Astrocyte (in vitro differentiated cells and primary cell): Measurements from ENCODE around the gene DGKZ. TPM values are rescaled to one million over a fixed set of nuclear protein-coding genes. Genes with fewer than 3 reads are reported as not detected.
A peak's percentile ranks its signal among the peaks of the same experiment; 100 is the strongest.

Source experiments
- DNase-seq: peaks from one replicate; pipeline ENCODE4 v3.0.0-alpha.2; 2010; ENCODE audit warnings: low read depth
- FAIRE-seq: peaks from 2 replicates; lab custom pipeline; 2011; peaks lifted over from hg19 to GRCh38; lab: Jason Lieb, UNC
- H2AFZ ChIP-seq: 2 replicates; pipeline ENCODE4 v1.6.0; 2012; ENCODE audit warnings: low read depth, low read length, inconsistent platforms
- H3K27ac ChIP-seq: 2 replicates; pipeline ENCODE4 v1.5.1; 2011; ENCODE audit warnings: low read depth, low read length, inconsistent platforms
- H3K27me3 ChIP-seq: 2 replicates; pipeline ENCODE4 v1.6.0; 2011; ENCODE audit warnings: low read length, inconsistent platforms; ENCODE audit not compliant: insufficient read depth
- H3K36me3 ChIP-seq: 2 replicates; pipeline ENCODE4 v1.5.1; 2011; ENCODE audit warnings: low read length, inconsistent platforms; ENCODE audit not compliant: insufficient read depth
- H3K4me1 ChIP-seq: 2 replicates; pipeline ENCODE4 v1.5.1; 2011; ENCODE audit warnings: low read length, inconsistent platforms; ENCODE audit not compliant: insufficient read depth
- H3K4me2 ChIP-seq: 2 replicates; pipeline ENCODE4 v1.6.0; 2012; ENCODE audit warnings: low read length, inconsistent platforms
- H3K4me3 ChIP-seq: 2 replicates; pipeline ENCODE4 v1.5.1; 2011; ENCODE audit warnings: low read depth, mild to moderate bottlenecking, low read length, inconsistent platforms; ENCODE audit not compliant: insufficient read depth
- H3K79me2 ChIP-seq: 2 replicates; pipeline ENCODE4 v1.6.0; 2012; ENCODE audit warnings: mild to moderate bottlenecking, low read length, inconsistent platforms; ENCODE audit not compliant: insufficient read depth
- H3K9ac ChIP-seq: 2 replicates; pipeline ENCODE4 v1.6.0; 2012; ENCODE audit warnings: mild to moderate bottlenecking, low read length, inconsistent platforms
- H3K9me3 ChIP-seq: 2 replicates; pipeline ENCODE4 v1.5.1; 2012; ENCODE audit warnings: low read depth, mild to moderate bottlenecking, low read length, inconsistent platforms; ENCODE audit not compliant: insufficient read depth
- H4K20me1 ChIP-seq: 2 replicates; pipeline ENCODE4 v1.6.0; 2012; ENCODE audit warnings: low read length, inconsistent platforms; ENCODE audit not compliant: insufficient read depth
- H3K27ac Mint-ChIP-seq: one replicate; pipeline ENCODE4 v1.8.0; 2021; ENCODE audit warnings: mild to moderate bottlenecking, mixed read lengths; ENCODE audit not compliant: unreplicated experiment
- H3K27me3 Mint-ChIP-seq: one replicate; pipeline ENCODE4 v1.8.0; 2021; ENCODE audit warnings: low read depth, mixed read lengths; ENCODE audit not compliant: unreplicated experiment
- H3K36me3 Mint-ChIP-seq: one replicate; pipeline ENCODE4 v1.8.0; 2021; ENCODE audit warnings: low read depth, mixed read lengths; ENCODE audit not compliant: unreplicated experiment
- H3K4me1 Mint-ChIP-seq: one replicate; pipeline ENCODE4 v1.8.0; 2021; ENCODE audit warnings: low read depth, mixed read lengths; ENCODE audit not compliant: unreplicated experiment
- H3K4me3 Mint-ChIP-seq: one replicate; pipeline ENCODE4 v1.8.0; 2021; ENCODE audit warnings: mild to moderate bottlenecking, moderate library complexity, mixed read lengths; ENCODE audit not compliant: unreplicated experiment
- H3K9me3 Mint-ChIP-seq: one replicate; pipeline ENCODE4 v1.8.0; 2021; ENCODE audit warnings: mild to moderate bottlenecking, mixed read lengths; ENCODE audit not compliant: unreplicated experiment
- EZH2 ChIP-seq: IDR thresholded peaks from 2 replicates; pipeline ENCODE4 v1.6.1; 2012; ENCODE audit warnings: mild to moderate bottlenecking, low read length, inconsistent platforms; ENCODE audit not compliant: insufficient read depth
- total RNA-seq: library from RNA; stranded (reverse); gene quantifications from 2 replicates; pipeline ENCODE4 v1.2.1, GENCODE V29; 2021
- TF ChIP-seq, protein P1 (sequence below): IDR thresholded peaks from 2 replicates; pipeline ENCODE4 v1.5.1; 2011; ENCODE audit warnings: low read depth, mild to moderate bottlenecking, inconsistent platforms, low read length, moderate library complexity; ENCODE audit not compliant: insufficient read depth

The DGKZ gene
- total RNA-seq, 1 donor from 2014 or later = 59.3 TPM

GRCh38 chr11:46343520-46343919, 3.7 kb upstream of the DGKZ start:
- peaks cover 10% of the 10 kb centered on the region for H3K79me2 ChIP-seq
- H3K9me3 ChIP-seq = no peaks in the 10 kb centered on the region
- peak overlapping the region; percentile 15 for H3K27ac Mint-ChIP-seq
- no peaks in the 10 kb centered on the region for H3K9me3 Mint-ChIP-seq
- no peak overlapping the region for H3K27ac ChIP-seq
- H3K27me3 ChIP-seq = no peaks in the 10 kb centered on the region
- no peak overlapping the region for H2AFZ ChIP-seq
- peaks cover 19% of the 10 kb centered on the region for H3K4me1 ChIP-seq
- peaks cover 24% of the 10 kb centered on the region for H3K4me1 Mint-ChIP-seq
- FAIRE-seq (no peak), DNase-seq (no peak)
- no peak overlapping the region for H3K4me3 ChIP-seq
- no peak for TF ChIP-seq EZH2
- TF ChIP-seq, protein P1, sequence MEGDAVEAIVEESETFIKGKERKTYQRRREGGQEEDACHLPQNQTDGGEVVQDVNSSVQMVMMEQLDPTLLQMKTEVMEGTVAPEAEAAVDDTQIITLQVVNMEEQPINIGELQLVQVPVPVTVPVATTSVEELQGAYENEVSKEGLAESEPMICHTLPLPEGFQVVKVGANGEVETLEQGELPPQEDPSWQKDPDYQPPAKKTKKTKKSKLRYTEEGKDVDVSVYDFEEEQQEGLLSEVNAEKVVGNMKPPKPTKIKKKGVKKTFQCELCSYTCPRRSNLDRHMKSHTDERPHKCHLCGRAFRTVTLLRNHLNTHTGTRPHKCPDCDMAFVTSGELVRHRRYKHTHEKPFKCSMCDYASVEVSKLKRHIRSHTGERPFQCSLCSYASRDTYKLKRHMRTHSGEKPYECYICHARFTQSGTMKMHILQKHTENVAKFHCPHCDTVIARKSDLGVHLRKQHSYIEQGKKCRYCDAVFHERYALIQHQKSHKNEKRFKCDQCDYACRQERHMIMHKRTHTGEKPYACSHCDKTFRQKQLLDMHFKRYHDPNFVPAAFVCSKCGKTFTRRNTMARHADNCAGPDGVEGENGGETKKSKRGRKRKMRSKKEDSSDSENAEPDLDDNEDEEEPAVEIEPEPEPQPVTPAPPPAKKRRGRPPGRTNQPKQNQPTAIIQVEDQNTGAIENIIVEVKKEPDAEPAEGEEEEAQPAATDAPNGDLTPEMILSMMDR = no peak
- no peaks in the 10 kb centered on the region for H3K36me3 ChIP-seq
- H3K27me3 Mint-ChIP-seq = peaks cover 2% of the 10 kb centered on the region
- H3K4me3 Mint-ChIP-seq = peak overlapping the region; percentile 52
- no peak overlapping the region for H3K9ac ChIP-seq
- no peak overlapping the region for H3K4me2 ChIP-seq
- H3K36me3 Mint-ChIP-seq = no peaks in the 10 kb centered on the region
- peaks cover 8% of the 10 kb centered on the region for H4K20me1 ChIP-seq

- no peaks in the 10 kb centered on the region for H3K36me3 Mint-ChIP-seq
- H3K27ac ChIP-seq = no peak overlapping the region
- H3K4me3 ChIP-seq = no peak overlapping the region
- no peaks in the 10 kb centered on the region for H3K9me3 Mint-ChIP-seq
- H3K4me1 ChIP-seq = peaks cover 19% of the 10 kb centered on the region
- no peaks in the 10 kb centered on the region for H3K9me3 ChIP-seq
- peak overlapping the region; percentile 50 for H3K4me3 Mint-ChIP-seq
- peaks cover 24% of the 10 kb centered on the region for H4K20me1 ChIP-seq
- H3K36me3 ChIP-seq = no peaks in the 10 kb centered on the region
- TF ChIP-seq, protein P1 = no peak
- no peak for TF ChIP-seq EZH2
- peak overlapping the region; percentile 47 for H2AFZ ChIP-seq
- H3K27me3 ChIP-seq = no peaks in the 10 kb centered on the region
- H3K4me2 ChIP-seq = peak overlapping the region; percentile 57
- H3K27ac Mint-ChIP-seq = peak overlapping the region; percentile 30
- H3K9ac ChIP-seq = peak overlapping the region; percentile 18
- H3K79me2 ChIP-seq = peaks cover 26% of the 10 kb centered on the region
- DNase-seq (no peak), FAIRE-seq (no peak)
- peaks cover 27% of the 10 kb centered on the region for H3K4me1 Mint-ChIP-seq
- H3K27me3 Mint-ChIP-seq = peaks cover under 1% of the 10 kb centered on the region
Observed at GRCh38 chr11:46345131-46345597, 2.1 kb upstream of the DGKZ start.

GRCh38 chr11:46345881-46346484, 1.3 kb upstream of the DGKZ start:
- Histone ChIP-seq H3K27me3 (no peaks in the 10 kb centered on the region), H3K4me3 (no peak overlapping the region), H3K27ac (no peak overlapping the region), H3K79me2 (peaks cover 33% of the 10 kb centered on the region), H2AFZ (peak overlapping the region; percentile 47), H4K20me1 (peaks cover 29% of the 10 kb centered on the region), H3K9me3 (no peaks in the 10 kb centered on the region), H3K36me3 (no peaks in the 10 kb centered on the region), H3K9ac (no peak overlapping the region), H3K4me1 (peaks cover 19% of the 10 kb centered on the region), H3K4me2 (peak overlapping the region; percentile 57)
- H3K9me3 Mint-ChIP-seq = no peaks in the 10 kb centered on the region
- no peak overlapping the region for H3K27ac Mint-ChIP-seq
- DNase-seq (no peak), FAIRE-seq (no peak)
- TF ChIP-seq EZH2 = no peak
- TF ChIP-seq, protein P1 = no peak
- H3K4me1 Mint-ChIP-seq = peaks cover 27% of the 10 kb centered on the region
- no peak overlapping the region for H3K4me3 Mint-ChIP-seq
- H3K36me3 Mint-ChIP-seq = no peaks in the 10 kb centered on the region
- no peaks in the 10 kb centered on the region for H3K27me3 Mint-ChIP-seq
